ENCODE results near the gene LGALS9.

- TF ChIP-seq CTCF (IDR thresholded peaks at IDR 0.05; ENCODE audit: poor library complexity, severe bottlenecking) (no peak), POLR2AphosphoS5 (IDR thresholded peaks at IDR 0.05) (no peak), REST (IDR thresholded peaks at IDR 0.05; ENCODE audit: borderline replicate concordance) (no peak)
Observed at GRCh38 chr17:27603880-27604794, 26.9 kb upstream of the LGALS9 start.

All from neural cell (in vitro differentiated cells).